Ishikawa (cell line): ENCODE results near the gene MEF2C.

Experiments
- CREB1 ChIP-seq: IDR thresholded peaks from 2 replicates; pipeline ENCODE4 v1.6.1; 2012; ENCODE audit warnings: low read depth
- EP300 ChIP-seq: IDR thresholded peaks from 2 replicates; pipeline ENCODE4 v1.6.1; 2012; ENCODE audit warnings: borderline replicate concordance
- YY1 ChIP-seq: IDR thresholded peaks from 2 replicates; pipeline ENCODE4 v1.6.1; 2012; ENCODE audit warnings: low read depth
- ZBTB7A ChIP-seq: IDR thresholded peaks from 2 replicates; pipeline ENCODE4 v1.6.1; 2012; ENCODE audit warnings: low read depth
- TF ChIP-seq, protein P1 (sequence below): IDR thresholded peaks from 2 replicates; pipeline ENCODE4 v1.6.1; 2012

DNA sequence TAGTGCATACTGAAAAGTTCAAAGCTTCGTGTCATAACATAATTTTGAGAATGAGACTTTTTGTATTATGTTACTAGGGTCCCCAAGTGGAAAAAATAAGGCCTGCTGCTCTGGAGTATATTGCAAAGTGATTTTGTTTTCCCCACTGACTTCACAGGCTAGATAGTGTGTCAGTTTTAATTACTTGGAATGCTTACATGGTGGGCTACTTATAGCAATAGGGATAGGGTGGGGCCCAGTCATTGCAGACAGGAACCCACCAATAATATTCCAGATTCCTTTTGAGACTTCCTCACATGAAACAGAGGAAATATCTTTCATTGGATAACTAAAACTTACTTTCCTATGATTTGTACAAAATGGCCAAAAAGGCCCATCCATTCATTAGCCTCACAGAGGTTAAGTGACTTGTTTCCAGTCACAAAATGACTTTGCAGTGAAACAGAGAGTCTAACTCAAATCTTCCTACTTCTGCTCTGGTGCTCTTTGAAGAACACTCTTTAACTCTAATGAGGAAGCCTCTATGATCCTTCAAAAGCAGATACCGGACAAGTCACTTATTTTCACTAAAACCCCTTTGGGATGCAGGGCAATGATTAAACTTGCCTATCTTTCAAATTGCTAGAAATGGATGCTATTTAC lies 16.2 kb upstream of the MEF2C start:
- TF ChIP-seq ZBTB7A (no peak), CREB1 (no peak), YY1 (no peak), EP300 (no peak)
- TF ChIP-seq, protein P1, sequence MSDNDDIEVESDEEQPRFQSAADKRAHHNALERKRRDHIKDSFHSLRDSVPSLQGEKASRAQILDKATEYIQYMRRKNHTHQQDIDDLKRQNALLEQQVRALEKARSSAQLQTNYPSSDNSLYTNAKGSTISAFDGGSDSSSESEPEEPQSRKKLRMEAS, result no peak
